Fibroblast of peridontal ligament (primary cell): Measurements from ENCODE around the gene CLEC4F.

Source experiments
- DNase-seq: peaks from one replicate; pipeline ENCODE4 v3.0.0-alpha.2; 2010; ENCODE audit errors: extremely low read depth

CLEC4F gene

GRCh38 chr2:70820499-70820898, at the start of gene CLEC4F:
CLEC4F (minus strand) TSS chr2:70820599; CDS start chr2:70820523, 76 bp downstream.
- no peak for DNase-seq

GRCh38 chr2:70868970-70869369, 48.6 kb upstream of the CLEC4F start:
- DNase-seq = no peak

DNA sequence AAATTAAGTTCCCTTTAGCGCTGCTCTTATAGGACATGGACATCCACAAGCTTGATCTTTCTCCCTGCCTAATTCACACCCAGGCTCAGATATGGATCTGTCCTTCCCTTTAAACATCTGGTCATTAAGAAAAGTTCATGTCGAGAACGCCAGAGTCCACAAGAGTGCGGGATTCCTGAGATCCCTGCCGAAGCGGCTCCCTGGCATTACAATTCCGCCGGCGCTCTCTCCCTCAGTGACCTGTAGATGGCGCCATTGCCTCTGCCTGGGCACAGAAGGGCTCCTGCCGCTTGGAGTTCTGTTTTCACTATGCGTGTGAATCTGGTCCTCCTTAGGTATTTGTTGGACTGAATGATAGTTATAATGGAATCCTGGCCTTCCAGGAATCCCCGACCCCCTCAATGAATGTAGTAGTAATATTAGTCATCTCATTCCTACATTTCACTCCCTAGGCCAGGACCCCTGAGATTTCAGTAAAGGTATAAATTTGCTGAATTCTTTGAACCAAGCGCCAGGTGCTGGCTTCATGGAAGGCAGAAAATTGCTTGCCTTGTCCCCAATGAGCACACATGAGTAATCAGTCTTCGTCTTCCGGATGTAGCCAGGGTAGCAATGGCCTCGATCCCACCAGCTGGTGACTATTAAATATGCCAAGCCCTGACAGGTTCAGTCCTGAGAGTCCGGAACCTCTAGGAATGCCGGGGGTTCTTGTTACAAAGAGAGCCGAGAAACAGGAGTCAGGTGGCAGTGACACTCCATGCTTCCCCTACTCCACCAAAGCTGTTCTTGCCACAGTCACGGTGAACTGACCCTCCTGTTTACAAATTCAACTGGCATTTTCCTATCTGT, 41.6 kb upstream of the CLEC4F start:
- peak; percentile 76 for DNase-seq

- peak; percentile 46 for DNase-seq
Observed at GRCh38 chr2:70855667-70856066, 35.3 kb upstream of the CLEC4F start.

DNA sequence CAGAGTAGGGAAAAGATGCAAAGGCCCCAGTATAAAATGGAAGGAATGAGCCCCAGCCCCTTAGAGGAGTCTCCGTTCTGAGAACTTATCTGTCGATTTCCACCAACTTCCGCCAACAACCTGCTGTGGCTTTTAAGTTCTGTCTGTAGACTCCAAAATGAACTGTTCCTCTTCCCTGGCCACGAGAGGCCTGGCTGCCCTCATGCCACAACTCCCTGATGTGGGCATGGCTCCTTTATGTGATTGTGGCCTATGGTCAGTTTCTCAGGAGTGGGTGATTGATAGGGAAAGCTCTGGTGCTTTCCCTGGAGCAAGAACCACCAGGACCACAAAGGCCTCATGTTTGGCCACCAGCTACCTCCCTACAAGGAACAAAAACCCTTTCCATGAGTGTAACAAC, 34.0 kb upstream of the CLEC4F start:
- DNase-seq = no peak

- DNase-seq = no peak
Observed at GRCh38 chr2:70852824-70853223, 32.4 kb upstream of the CLEC4F start.

DNA sequence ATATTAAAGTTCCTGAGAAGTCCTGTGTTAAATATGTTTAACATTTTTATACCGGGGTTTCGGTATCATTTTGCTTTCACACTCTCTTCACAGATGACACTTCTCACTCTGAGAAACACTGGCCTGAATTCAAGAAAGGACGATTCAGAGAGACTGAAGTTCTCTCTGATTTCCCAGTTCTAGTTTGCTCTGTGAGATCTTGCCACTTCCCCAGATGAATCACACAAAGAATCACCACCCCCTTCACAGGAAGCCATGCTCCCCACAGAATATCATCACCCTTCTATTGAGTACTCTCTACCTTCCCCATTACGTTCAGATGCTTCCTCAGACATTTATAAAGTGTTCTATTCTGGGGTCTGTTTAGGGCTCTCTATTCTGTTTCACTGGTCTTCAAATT, 31.3 kb upstream of the CLEC4F start:
- DNase-seq = no peak

- DNase-seq = no peak
Observed at GRCh38 chr2:70850925-70851324, 30.5 kb upstream of the CLEC4F start.

GRCh38 chr2:70842401-70842800, 22.0 kb upstream of the CLEC4F start:
- DNase-seq = no peak

DNA sequence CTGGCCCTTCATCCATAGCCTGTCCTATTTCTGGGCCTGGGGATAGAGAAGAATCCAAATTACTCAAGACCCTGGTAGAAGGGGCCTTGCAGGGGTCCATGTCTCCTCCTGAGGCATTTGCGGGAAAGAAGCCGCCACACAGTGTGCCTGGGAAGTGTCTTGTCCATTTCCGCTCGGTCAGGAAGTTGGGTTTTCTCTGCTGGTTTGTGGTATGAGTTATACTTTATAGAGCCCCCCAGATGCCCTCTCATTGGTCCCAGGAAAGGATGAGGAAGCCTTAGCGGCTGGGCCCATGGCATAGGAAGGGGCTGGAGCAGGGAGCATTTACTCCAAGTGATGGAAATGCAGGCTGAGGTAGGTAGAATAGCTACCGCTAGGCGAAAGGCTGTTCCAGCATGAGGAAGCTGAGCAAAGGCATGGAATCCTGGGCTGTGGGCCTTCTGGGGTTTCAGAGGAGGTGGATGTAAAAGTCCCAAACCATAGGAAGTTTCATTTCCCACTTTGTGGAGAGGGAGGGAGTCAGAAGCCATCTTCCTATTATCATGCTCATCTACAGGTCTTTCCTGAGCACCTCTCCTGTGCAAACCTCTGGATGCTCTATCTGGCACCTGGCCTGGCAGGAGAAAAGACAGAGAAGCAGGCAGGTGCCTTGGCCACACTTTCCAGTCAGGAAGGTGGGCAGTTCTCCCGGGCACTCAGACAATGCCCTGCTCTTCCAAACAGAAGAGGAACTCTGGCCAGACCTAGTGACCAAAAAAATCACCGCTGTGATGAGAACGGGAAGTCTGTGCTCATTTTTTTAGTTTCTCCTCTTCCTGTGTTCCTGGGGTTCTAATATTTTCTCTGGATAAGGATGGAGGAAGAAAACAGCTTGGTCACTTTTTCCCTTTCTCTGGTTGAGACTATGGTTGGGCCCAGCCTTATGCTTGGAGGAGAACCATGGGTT, 17.9 kb upstream of the CLEC4F start:
- DNase-seq = no peak

- DNase-seq = no peak
Observed at GRCh38 chr2:70835643-70836042, 15.2 kb upstream of the CLEC4F start, which contains the start of gene CD207. CD207 (minus strand) TSS chr2:70835816; CDS start chr2:70835776, 40 bp downstream.

DNA sequence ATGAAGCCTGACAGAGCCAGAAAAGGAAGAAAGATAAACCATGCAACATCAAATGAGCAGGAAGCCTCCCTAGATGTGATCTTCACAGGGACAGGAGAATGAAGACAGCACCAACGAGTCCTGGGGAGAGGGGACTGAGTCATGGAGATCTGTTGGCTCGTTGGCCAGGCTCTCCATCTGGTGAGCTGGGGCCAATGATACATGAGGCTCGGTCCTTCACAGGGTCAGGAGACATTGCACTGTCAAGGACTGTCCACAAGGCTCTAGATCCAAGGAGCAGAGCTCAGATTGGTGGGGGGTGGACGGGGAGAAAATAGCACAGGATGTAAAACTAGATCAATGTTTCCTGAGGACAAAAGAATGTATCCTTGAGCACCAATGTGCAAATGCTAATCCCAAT, 14.5 kb upstream of the CLEC4F start:
- no peak for DNase-seq

DNA sequence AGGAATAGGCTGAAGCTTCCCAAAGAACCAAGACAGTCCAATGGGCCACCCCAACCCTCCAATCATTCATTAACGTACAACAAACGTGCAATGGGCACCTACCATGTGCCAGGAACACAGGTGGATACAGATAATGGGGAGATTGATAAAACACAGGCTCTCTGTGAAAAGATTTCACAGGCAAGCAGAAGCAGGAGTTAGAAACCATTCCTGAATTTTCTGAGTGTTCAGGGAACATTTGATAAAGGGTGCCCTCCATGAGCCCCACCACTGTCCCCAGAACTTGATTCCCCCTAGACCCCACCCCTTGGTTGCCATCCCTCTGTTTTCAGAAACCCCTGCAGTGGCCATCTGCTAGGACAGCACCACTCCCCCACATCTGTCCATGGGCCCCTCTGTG, 13.7 kb upstream of the CLEC4F start:
- DNase-seq = no peak

DNA sequence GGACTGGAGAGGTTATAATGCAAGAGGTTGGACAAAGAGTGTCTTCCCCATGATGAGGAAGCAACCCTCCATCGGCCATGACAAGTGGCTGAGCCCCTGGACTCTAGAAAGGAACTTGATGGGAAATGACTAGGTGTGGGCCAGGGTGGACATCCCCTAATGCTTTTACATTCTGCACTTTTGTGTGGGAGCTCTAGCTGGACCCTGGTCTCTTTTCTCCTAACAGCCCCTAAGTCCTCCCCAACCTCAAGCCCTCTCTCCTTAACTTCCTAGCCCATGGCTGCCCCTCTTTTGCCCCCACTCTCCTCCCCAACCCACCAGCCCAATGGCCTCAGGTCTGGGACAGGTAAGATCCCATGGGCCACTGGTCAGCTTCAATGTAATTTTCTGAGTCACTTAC, 12.8 kb upstream of the CLEC4F start:
- DNase-seq = no peak

DNA sequence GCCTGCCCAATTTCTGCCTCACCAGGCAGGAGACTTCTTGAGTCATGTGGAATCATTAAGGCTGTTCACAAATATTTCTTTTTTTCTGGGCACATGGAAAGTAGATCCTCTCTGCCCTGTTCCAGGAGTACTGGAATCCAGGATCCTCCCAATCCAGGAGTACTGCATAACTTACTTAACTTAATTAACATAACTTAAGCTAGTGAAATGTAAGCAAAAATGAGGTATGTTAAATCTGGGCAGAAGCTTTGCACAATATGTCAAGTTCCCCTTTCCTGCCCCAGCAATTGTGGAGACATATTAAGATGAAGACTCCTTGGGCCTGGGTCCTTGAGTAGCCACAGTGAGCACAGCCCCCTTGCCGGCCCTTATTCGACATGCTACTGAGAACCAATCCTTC, 12.0 kb upstream of the CLEC4F start:
- no peak for DNase-seq

DNA sequence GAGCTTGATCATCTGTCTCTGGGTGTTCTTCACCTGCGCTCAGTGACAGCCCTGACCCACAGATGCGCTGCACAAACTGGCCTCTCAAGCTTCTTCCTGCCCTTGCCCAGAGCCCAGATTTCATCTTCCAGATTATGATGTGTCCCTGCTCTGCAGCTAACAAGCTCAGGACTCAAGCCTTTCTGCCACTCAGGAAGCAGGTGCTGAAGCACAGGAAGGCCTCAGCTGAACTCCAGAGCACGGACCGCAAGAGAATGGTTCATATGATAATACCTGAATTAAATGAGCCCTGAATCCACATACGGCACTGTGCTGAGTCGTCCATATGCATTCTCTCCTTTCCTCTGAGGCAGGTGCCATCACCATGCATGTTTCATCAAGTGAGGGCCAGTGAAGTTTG, 11.5 kb upstream of the CLEC4F start:
- no peak for DNase-seq

- DNase-seq = peak; percentile 1
Observed at GRCh38 chr2:70830366-70830765, 10.0 kb upstream of the CLEC4F start.

DNA sequence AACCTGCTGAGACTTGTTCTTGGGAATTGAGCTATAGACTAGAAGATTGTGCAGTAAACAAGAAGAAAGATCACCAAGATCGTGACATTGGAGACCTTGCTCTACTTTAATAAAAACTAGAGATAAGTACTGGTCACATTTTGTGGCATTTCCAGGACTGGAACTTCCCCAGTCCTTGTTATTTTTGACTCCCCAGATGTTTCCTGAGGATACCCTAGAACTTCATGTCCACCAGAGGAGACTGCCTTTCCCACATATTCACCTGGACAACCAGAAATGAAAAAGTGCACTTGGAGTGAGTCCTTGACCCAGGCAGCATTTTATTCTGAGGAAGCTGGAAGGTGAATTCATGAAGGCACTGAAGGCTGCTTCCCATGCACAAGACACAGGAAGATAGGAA, 9.5 kb upstream of the CLEC4F start:
- DNase-seq = no peak

GRCh38 chr2:70828914-70829824, 8.8 kb upstream of the CLEC4F start:
- DNase-seq = no peak

- DNase-seq = no peak
Observed at GRCh38 chr2:70828115-70828514, 7.7 kb upstream of the CLEC4F start.

- DNase-seq = no peak
Observed at GRCh38 chr2:70827388-70827787, 7.0 kb upstream of the CLEC4F start.
